Calu3 (cell line): ENCODE results near the gene LCNL1. TPM values are rescaled to one million over a fixed set of nuclear protein-coding genes. Genes with fewer than 3 reads are reported as not detected.

Experiments
- BruUV-seq: library from RNA; stranded (reverse); fragments of 400-500 nt; replicated peaks from 2 replicates; lab custom pipeline; 2021; lab: Mats Ljungman, UMichigan
- CTCF ChIA-PET: fragments of 300-600 bp; sonication (Branson Sonifier 250); formaldehyde crosslinking; loops from one replicate; lab custom pipeline; 2022; ENCODE audit warnings: antibody characterized with exemption; lab: Charles Lee
- DNase-seq: peaks from one replicate; pipeline ENCODE4 v3.0.0; 2022
- H3K27ac Mint-ChIP-seq: one replicate; pipeline ENCODE4 v1.8.0; 2022; ENCODE audit warnings: mixed read lengths; ENCODE audit not compliant: unreplicated experiment
- H3K27me3 Mint-ChIP-seq: one replicate; pipeline ENCODE4 v1.8.0; 2022; ENCODE audit warnings: mixed read lengths; ENCODE audit not compliant: unreplicated experiment
- H3K36me3 Mint-ChIP-seq: one replicate; pipeline ENCODE4 v1.8.0; 2022; ENCODE audit warnings: mild to moderate bottlenecking, moderate library complexity, mixed read lengths; ENCODE audit not compliant: insufficient read depth, unreplicated experiment
- H3K4me1 Mint-ChIP-seq: one replicate; pipeline ENCODE4 v1.8.0; 2022; ENCODE audit warnings: mild to moderate bottlenecking, low read depth, mixed read lengths; ENCODE audit not compliant: unreplicated experiment
- H3K4me3 Mint-ChIP-seq: one replicate; pipeline ENCODE4 v1.8.0; 2022; ENCODE audit warnings: mild to moderate bottlenecking, low read depth, moderate library complexity, mixed read lengths; ENCODE audit not compliant: unreplicated experiment
- H3K9me3 Mint-ChIP-seq: one replicate; pipeline ENCODE4 v1.8.0; 2022; ENCODE audit warnings: low read depth, mixed read lengths; ENCODE audit not compliant: unreplicated experiment
- intact Hi-C: fragments of 100-400 bp; cut with micrococcal nuclease; formaldehyde crosslinking; loops from one replicate; pipeline ENCODE4 v1.10.0; 2022; ENCODE audit not compliant: unreplicated experiment
- total RNA-seq: library from RNA; stranded (reverse); gene quantifications from 2 replicates; pipeline ENCODE4 v1.2.3, GENCODE V29; 2022
- TF ChIP-seq, protein P1 (sequence below): fragments of 200-600 bp; IDR thresholded peaks from one replicate; pipeline ENCODE4 v1.8.0; 2022; ENCODE audit warnings: antibody characterized with exemption; ENCODE audit not compliant: unreplicated experiment

LCNL1 gene
- total RNA-seq, 1 experiment from 2014 or later, result not detected

DNA sequence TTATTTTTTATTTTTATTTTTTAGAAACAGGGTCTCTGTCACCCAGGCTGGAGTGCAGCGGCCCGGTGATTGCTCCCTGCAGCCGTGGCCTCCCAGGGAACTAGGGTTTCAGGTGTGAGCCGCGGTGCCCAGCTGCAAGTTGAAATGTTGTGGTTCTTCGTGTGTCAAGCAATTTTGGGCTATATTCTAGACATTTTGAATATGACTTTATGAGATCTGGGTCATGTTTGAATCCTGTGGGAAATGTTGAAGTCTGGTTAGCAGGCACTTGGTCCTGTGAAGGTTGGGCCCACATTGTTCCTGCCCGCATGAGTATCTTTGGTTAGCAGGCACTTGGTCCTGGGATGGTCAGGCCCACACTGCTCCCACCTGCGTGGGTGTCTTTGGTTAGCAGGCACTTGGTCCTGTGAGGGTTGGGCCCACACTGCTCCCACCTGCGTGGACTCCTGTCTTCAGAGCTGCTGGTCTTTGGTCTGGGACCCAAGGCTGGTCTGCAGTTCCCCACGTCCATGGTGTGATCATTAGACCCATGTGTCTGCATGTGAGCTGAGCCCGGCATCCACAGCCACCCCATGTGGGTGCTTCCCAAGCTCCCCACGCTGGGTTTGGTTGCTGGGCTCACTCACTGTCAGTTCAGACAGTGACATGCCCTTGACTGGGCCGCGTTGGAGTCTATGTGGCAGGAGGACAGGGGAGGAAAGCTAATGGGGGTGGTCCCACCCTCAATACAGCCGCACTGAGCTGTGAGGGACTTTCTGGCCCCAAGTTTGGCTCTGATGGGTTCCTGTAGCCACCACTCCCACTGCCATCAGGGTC lies 45.4 kb upstream of the LCNL1 start:
- TF ChIP-seq, protein P1, sequence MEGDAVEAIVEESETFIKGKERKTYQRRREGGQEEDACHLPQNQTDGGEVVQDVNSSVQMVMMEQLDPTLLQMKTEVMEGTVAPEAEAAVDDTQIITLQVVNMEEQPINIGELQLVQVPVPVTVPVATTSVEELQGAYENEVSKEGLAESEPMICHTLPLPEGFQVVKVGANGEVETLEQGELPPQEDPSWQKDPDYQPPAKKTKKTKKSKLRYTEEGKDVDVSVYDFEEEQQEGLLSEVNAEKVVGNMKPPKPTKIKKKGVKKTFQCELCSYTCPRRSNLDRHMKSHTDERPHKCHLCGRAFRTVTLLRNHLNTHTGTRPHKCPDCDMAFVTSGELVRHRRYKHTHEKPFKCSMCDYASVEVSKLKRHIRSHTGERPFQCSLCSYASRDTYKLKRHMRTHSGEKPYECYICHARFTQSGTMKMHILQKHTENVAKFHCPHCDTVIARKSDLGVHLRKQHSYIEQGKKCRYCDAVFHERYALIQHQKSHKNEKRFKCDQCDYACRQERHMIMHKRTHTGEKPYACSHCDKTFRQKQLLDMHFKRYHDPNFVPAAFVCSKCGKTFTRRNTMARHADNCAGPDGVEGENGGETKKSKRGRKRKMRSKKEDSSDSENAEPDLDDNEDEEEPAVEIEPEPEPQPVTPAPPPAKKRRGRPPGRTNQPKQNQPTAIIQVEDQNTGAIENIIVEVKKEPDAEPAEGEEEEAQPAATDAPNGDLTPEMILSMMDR, result no peak
- no peak overlapping the region for H3K4me3 Mint-ChIP-seq
- peaks cover 68% of the 10 kb centered on the region for H3K36me3 Mint-ChIP-seq
- no peaks in the 10 kb centered on the region for H3K9me3 Mint-ChIP-seq
- intact Hi-C loops, result no loop called here
- no peaks in the 10 kb centered on the region for H3K27me3 Mint-ChIP-seq
- BruUV-seq, result no TSS peak
- H3K27ac Mint-ChIP-seq, result no peak overlapping the region
- DNase-seq, result no peak
- H3K4me1 Mint-ChIP-seq, result peaks cover 8% of the 10 kb centered on the region
- CTCF ChIA-PET, result interaction anchor here (0.6 kb wide), 1 partner anchor 81 kb away, joined by 5 read pairs; no protein-coding TSS in a partner anchor

DNA sequence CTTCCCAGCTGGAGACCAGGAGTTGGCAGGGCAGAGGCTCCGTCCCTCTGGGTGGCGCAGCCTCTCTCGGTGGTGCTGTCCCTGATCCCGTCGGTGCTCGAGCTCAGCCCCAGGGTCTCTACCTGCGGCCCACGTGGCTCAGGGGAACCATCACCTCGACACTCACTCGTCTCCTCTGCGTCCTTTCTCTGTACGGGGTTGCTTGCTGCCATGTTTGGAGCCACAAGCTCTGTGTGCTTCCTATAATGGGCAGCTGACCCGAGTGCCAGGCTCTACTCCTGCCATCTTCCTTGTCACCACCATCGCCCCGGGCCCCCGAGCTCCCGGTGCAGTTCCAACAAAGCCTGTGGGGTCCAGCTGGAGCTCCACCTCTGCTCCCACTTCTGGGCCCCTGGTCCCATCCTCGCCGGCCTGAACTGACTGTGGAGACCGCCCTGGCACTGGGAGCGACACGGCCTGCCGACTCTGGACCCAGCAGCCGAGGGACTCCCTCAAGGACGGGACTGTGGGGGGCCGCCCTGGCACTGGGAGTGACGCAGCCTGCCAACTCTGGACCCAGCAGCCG lies 43.3 kb upstream of the LCNL1 start:
- BruUV-seq, result no TSS peak
- TF ChIP-seq, protein P1, result no peak
- CTCF ChIA-PET, result no interaction called here
- no peak for DNase-seq
- H3K36me3 Mint-ChIP-seq, result peaks cover 74% of the 10 kb centered on the region
- H3K27ac Mint-ChIP-seq, result peak overlapping the region; percentile 55
- no peak overlapping the region for H3K4me3 Mint-ChIP-seq
- intact Hi-C loops, result no loop called here
- peaks cover 9% of the 10 kb centered on the region for H3K4me1 Mint-ChIP-seq
- H3K27me3 Mint-ChIP-seq, result no peaks in the 10 kb centered on the region
- H3K9me3 Mint-ChIP-seq, result no peaks in the 10 kb centered on the region

GRCh38 chr9:136939996-136940525 lies 42.7 kb upstream of the LCNL1 start:
- TF ChIP-seq, protein P1, result no peak
- intact Hi-C loops, result no loop called here
- Mint-ChIP-seq H3K4me3 (no peak overlapping the region), H3K27ac (no peak overlapping the region), H3K27me3 (no peaks in the 10 kb centered on the region), H3K4me1 (peaks cover 14% of the 10 kb centered on the region), H3K36me3 (peaks cover 76% of the 10 kb centered on the region), H3K9me3 (no peaks in the 10 kb centered on the region)
- BruUV-seq, result no TSS peak
- DNase-seq, result no peak
- CTCF ChIA-PET, result no interaction called here

DNA sequence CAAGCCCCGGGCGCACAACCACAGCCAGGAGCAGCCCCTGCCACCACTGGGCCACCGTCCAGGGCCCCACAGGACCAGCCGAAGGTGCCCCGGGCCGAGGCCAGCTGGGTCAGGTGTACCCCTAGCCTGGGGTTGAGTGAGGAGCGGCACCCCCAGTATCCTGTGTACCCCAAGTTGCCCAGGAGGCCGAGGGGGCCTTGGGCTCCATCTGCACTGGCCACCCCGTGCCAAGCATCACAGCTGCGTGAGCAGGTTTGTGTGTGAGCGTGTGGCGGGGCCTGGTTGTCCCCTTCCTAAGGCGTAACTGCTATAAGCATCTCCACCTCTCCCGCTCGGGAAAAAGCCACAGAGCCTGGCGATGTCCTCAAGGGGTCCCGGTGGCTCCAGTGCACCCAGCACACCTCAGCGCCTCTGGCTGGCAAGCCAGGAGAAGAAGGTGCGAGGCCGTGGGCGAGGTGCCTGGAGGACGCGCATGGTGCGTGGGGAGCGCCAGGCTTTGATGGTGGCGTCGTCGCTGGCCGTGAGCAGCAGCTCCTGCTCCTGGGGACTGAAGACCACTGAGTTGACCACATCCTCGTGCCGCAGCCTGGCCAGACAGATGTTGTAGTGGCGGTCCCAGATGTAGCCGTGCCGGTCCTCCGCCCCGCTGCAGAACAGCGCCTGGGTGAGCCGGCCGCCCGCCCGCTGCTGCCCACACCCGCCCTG lies 42.1 kb upstream of the LCNL1 start:
- TF ChIP-seq, protein P1, result no peak
- Mint-ChIP-seq H3K27me3 (no peaks in the 10 kb centered on the region), H3K4me1 (peaks cover 15% of the 10 kb centered on the region), H3K9me3 (no peaks in the 10 kb centered on the region), H3K4me3 (no peak overlapping the region), H3K27ac (no peak overlapping the region), H3K36me3 (peaks cover 82% of the 10 kb centered on the region)
- no peak for DNase-seq
- intact Hi-C loops, result no loop called here
- BruUV-seq, result no TSS peak
- CTCF ChIA-PET, result no interaction called here
